ENCODE data around the gene NEURL1. TPM values are rescaled to one million over a fixed set of nuclear protein-coding genes. Genes with fewer than 3 reads are reported as not detected.

The NEURL1 gene
- total and polyA plus RNA-seq, 2 experiments from 2014 or later: 2.3 to 4.6 TPM

- no peak for TF ChIP-seq EZH2 (IDR thresholded peaks at IDR 0.05; ENCODE audit: borderline replicate concordance)
- no peak for TF ChIP-seq EZH2phosphoT487 (IDR thresholded peaks at IDR 0.05; ENCODE audit: low read depth, severe bottlenecking, unreplicated experiment)
- TF ChIP-seq CTCF (IDR thresholded peaks at IDR 0.05; ENCODE audit: poor library complexity): no peak
- 91% methylated on average over 25 of the region's 25 CpGs for WGBS (ENCODE audit: low lambda C conversion rate, missing lambda C conversion rate)
- no peaks in the 10 kb centered on the region for H4K20me1 ChIP-seq (ENCODE audit: insufficient read depth, poor library complexity, severe bottlenecking)
- no peak for DNase-seq (ENCODE audit: low spot score)
- no peaks in the 10 kb centered on the region for H3K4me1 ChIP-seq (ENCODE audit: insufficient read depth)
- H3K36me3 ChIP-seq (replicated peaks; ENCODE audit: insufficient read depth, low read depth): no peaks in the 10 kb centered on the region
- no peaks in the 10 kb centered on the region for H3K9me3 ChIP-seq (ENCODE audit: low read depth)
- no peak overlapping the region for H3K4me2 ChIP-seq
- H3K79me2 ChIP-seq: no peaks in the 10 kb centered on the region
- H3K27me3 ChIP-seq: no peaks in the 10 kb centered on the region
- H3K9me2 ChIP-seq (replicated peaks; ENCODE audit: insufficient read depth): no peaks in the 10 kb centered on the region
- H2AFZ ChIP-seq: no peak overlapping the region
- H3K4me3 ChIP-seq: no peak overlapping the region
- H3K27ac ChIP-seq: no peak overlapping the region
These were observed 38.3 kb upstream of the NEURL1 start for GRCh38 chr10:103455235-103455634.

GRCh38 chr10:103456074-103456660 lies 37.3 kb upstream of the NEURL1 start:
- Histone ChIP-seq H3K27ac (no peak overlapping the region), H3K79me2 (no peaks in the 10 kb centered on the region), H3K4me1 (ENCODE audit: insufficient read depth) (no peaks in the 10 kb centered on the region), H3K27me3 (no peaks in the 10 kb centered on the region), H4K20me1 (ENCODE audit: insufficient read depth, poor library complexity, severe bottlenecking) (no peaks in the 10 kb centered on the region), H3K9me3 (ENCODE audit: low read depth) (no peaks in the 10 kb centered on the region), H3K9me2 (replicated peaks; ENCODE audit: insufficient read depth) (no peaks in the 10 kb centered on the region), H3K4me2 (no peak overlapping the region), H2AFZ (no peak overlapping the region), H3K36me3 (replicated peaks; ENCODE audit: insufficient read depth, low read depth) (no peaks in the 10 kb centered on the region), H3K4me3 (no peak overlapping the region)
- TF ChIP-seq EZH2phosphoT487 (IDR thresholded peaks at IDR 0.05; ENCODE audit: low read depth, severe bottlenecking, unreplicated experiment) (no peak), CTCF (IDR thresholded peaks at IDR 0.05; ENCODE audit: poor library complexity) (no peak), EZH2 (IDR thresholded peaks at IDR 0.05; ENCODE audit: borderline replicate concordance) (no peak)
- WGBS (ENCODE audit: low lambda C conversion rate, missing lambda C conversion rate): 93% methylated on average over 9 of the region's 9 CpGs
- no peak for DNase-seq (ENCODE audit: low spot score)

- H3K27ac ChIP-seq: no peak overlapping the region
- DNase-seq (ENCODE audit: low spot score): no peak
- no peak for TF ChIP-seq EZH2phosphoT487 (IDR thresholded peaks at IDR 0.05; ENCODE audit: low read depth, severe bottlenecking, unreplicated experiment)
- TF ChIP-seq CTCF (IDR thresholded peaks at IDR 0.05; ENCODE audit: poor library complexity): no peak
- no peak for TF ChIP-seq EZH2 (IDR thresholded peaks at IDR 0.05; ENCODE audit: borderline replicate concordance)
- H4K20me1 ChIP-seq (ENCODE audit: insufficient read depth, poor library complexity, severe bottlenecking): no peaks in the 10 kb centered on the region
- H3K4me1 ChIP-seq (ENCODE audit: insufficient read depth): no peaks in the 10 kb centered on the region
- H3K9me2 ChIP-seq (replicated peaks; ENCODE audit: insufficient read depth): no peaks in the 10 kb centered on the region
- H3K27me3 ChIP-seq: no peaks in the 10 kb centered on the region
- 82% methylated on average over 8 of the region's 8 CpGs for WGBS (ENCODE audit: low lambda C conversion rate, missing lambda C conversion rate)
- no peak overlapping the region for H3K4me3 ChIP-seq
- H3K36me3 ChIP-seq (replicated peaks; ENCODE audit: insufficient read depth, low read depth): no peaks in the 10 kb centered on the region
- no peaks in the 10 kb centered on the region for H3K9me3 ChIP-seq (ENCODE audit: low read depth)
- no peaks in the 10 kb centered on the region for H3K79me2 ChIP-seq
- H3K4me2 ChIP-seq: no peak overlapping the region
- H2AFZ ChIP-seq: no peak overlapping the region
These were observed 36.3 kb upstream of the NEURL1 start for GRCh38 chr10:103457176-103457712.

Measured in hepatocyte (in vitro differentiated cells).